Progenitor cell of endocrine pancreas (in vitro differentiated cells): ENCODE measurements around the gene RALB. TPM values are rescaled to one million over a fixed set of nuclear protein-coding genes. Genes with fewer than 3 reads are reported as not detected.
"Not testable (repeated sequence)": the region's sequence is repeated elsewhere in the genome, so short reads cannot be mapped to it uniquely, and the experiment has no call there.

Source experiments
- DNase-seq: peaks from one replicate; pipeline ENCODE4 v3.0.0; 2021; ENCODE audit warnings: low spot score; ENCODE audit not compliant: unreplicated experiment
- H3K27ac Mint-ChIP-seq: 2 replicates; pipeline ENCODE4 v1.8.0; 2021; ENCODE audit warnings: mild to moderate bottlenecking, moderate library complexity, mixed read lengths
- H3K27me3 Mint-ChIP-seq: 2 replicates; pipeline ENCODE4 v1.8.0; 2021; ENCODE audit warnings: mixed read lengths
- H3K36me3 Mint-ChIP-seq: 2 replicates; pipeline ENCODE4 v1.8.0; 2022; ENCODE audit warnings: mixed read lengths; ENCODE audit not compliant: insufficient read depth
- H3K4me1 Mint-ChIP-seq: 2 replicates; pipeline ENCODE4 v1.8.0; 2021; ENCODE audit warnings: low read depth, mixed read lengths
- H3K4me3 Mint-ChIP-seq: 2 replicates; pipeline ENCODE4 v1.8.0; 2021; ENCODE audit warnings: low read depth, mild to moderate bottlenecking, moderate library complexity, mixed read lengths
- H3K9me3 Mint-ChIP-seq: 2 replicates; pipeline ENCODE4 v1.8.0; 2021; ENCODE audit warnings: low read depth, mixed read lengths
- CTCF ChIP-seq: fragments of 200-600 bp; sonication (generic); IDR thresholded peaks from one replicate; pipeline ENCODE4 v1.5.0; 2021; ENCODE audit warnings: antibody characterized with exemption, mild to moderate bottlenecking; ENCODE audit not compliant: unreplicated experiment
- total RNA-seq: library from RNA; stranded (reverse); gene quantifications from 2 replicates; pipeline ENCODE4 v1.2.1, GENCODE V29; 2021

Gene RALB
- total RNA-seq, 1 donor from 2014 or later: 30.5 TPM

- H3K4me3 Mint-ChIP-seq: no peak overlapping the region
- H3K4me1 Mint-ChIP-seq: peaks cover 7% of the 10 kb centered on the region
- no peaks in the 10 kb centered on the region for H3K9me3 Mint-ChIP-seq
- no peak for TF ChIP-seq CTCF
- H3K27me3 Mint-ChIP-seq: peaks cover 34% of the 10 kb centered on the region
- no peak overlapping the region for H3K27ac Mint-ChIP-seq
- no peaks in the 10 kb centered on the region for H3K36me3 Mint-ChIP-seq
- no peak for DNase-seq
These were observed 21.9 kb upstream of the RALB start for GRCh38 chr2:120230515-120231471.

GRCh38 chr2:120231564-120231973 is 21.1 kb upstream of the RALB start:
- no peak for TF ChIP-seq CTCF
- Mint-ChIP-seq H3K36me3 (no peaks in the 10 kb centered on the region), H3K27ac (no peak overlapping the region), H3K27me3 (peaks cover 26% of the 10 kb centered on the region), H3K4me1 (peaks cover 7% of the 10 kb centered on the region), H3K4me3 (no peak overlapping the region), H3K9me3 (no peaks in the 10 kb centered on the region)
- DNase-seq: no peak

- no peak overlapping the region for H3K4me3 Mint-ChIP-seq
- H3K27me3 Mint-ChIP-seq: peaks cover 26% of the 10 kb centered on the region
- H3K27ac Mint-ChIP-seq: no peak overlapping the region
- no peaks in the 10 kb centered on the region for H3K9me3 Mint-ChIP-seq
- H3K4me1 Mint-ChIP-seq: peaks cover 7% of the 10 kb centered on the region
- no peak for TF ChIP-seq CTCF
- no peaks in the 10 kb centered on the region for H3K36me3 Mint-ChIP-seq
- no peak for DNase-seq
These were observed 20.5 kb upstream of the RALB start for GRCh38 chr2:120231974-120232635.

DNA sequence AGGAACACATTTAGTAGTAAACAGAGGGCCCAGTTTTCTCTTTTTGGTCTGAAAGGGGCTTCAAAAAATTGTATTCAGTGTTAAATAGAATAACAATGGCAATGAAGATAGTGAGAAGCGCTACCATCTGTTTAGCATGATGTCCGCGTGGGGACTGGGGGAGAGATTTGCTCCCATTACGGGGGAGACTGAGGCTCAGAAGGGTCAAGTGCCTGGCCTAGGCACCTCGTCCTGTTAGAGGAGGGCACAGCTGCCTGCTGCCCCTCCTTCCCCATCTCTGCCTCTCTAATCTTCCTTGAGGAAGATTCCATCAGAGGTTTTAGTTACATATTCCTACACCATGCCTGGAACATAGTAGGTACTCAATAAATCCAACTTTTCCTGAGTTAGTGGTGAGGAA is 19.4 kb upstream of the RALB start:
- Mint-ChIP-seq H3K27me3 (peaks cover 23% of the 10 kb centered on the region), H3K27ac (no peak overlapping the region), H3K9me3 (no peaks in the 10 kb centered on the region), H3K4me3 (no peak overlapping the region), H3K4me1 (peaks cover 11% of the 10 kb centered on the region), H3K36me3 (no peaks in the 10 kb centered on the region)
- DNase-seq: no peak
- TF ChIP-seq CTCF: no peak

DNA sequence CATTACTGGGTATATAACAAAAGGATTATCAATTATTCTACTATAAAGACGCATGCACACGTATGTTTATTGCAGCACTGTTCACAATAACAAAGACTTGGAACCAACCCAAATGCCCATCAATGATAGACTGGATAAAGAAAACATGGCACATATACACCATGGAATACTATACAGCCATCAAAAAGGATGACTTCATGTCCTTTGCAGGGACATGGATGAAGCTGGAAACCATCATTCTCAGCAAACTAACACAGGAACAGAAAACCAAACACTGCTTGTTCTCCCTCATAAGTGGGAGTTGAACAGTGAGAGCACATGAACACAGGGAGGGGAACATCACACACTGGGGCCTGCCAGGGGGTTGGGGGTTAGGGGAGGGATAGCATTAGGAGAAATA is 17.5 kb upstream of the RALB start:
- H3K4me3 Mint-ChIP-seq, H3K9me3 Mint-ChIP-seq, H3K27ac Mint-ChIP-seq, DNase-seq, H3K36me3 Mint-ChIP-seq: not testable (repeated sequence)
- peaks cover 12% of the 10 kb centered on the region for H3K4me1 Mint-ChIP-seq
- peaks cover 12% of the 10 kb centered on the region for H3K27me3 Mint-ChIP-seq
